RWPE1 (cell line): ENCODE results near the gene BCL2L15.

Experiments used
- CTCF ChIA-PET: fragments of 350-600 bp; sonication (Branson Sonifier 250); formaldehyde crosslinking; extraction: SDS; loops from one replicate; lab custom pipeline; 2021; lab: Yijun Ruan, JAX
- POLR2A ChIA-PET: fragments of 400-600 bp; formaldehyde crosslinking; extraction: SDS; loops from one replicate; lab custom pipeline; 2020; ENCODE audit warnings: antibody characterized with exemption; ENCODE audit not compliant: low non-redundant PET; lab: Yijun Ruan, JAX
- DNase-seq: peaks from one replicate; pipeline ENCODE4 v3.0.0; 2012; ENCODE audit warnings: low spot score
- H3K27ac ChIP-seq: fragments of 450-650 bp; 2 replicates; pipeline ENCODE4 v1.5.1; 2017
- CTCF ChIP-seq: fragments of 450-650 bp; conservative IDR thresholded peaks from 2 replicates; pipeline ENCODE4 v1.5.1; 2017; ENCODE audit warnings: low read depth, mild to moderate bottlenecking

The BCL2L15 gene

GRCh38 chr1:113903501-113904292 lies 16.3 kb upstream of the BCL2L15 start:
- H3K27ac ChIP-seq = peak overlapping the region; percentile 94
- CTCF ChIA-PET = interaction anchor here (0.6 to 2.8 kb wide), 2 partner anchors 26 to 622 kb away, joined by 4 to 16 read pairs; partner anchors contain the start of gene HIPK1
- TF ChIP-seq CTCF = no peak

GRCh38 chr1:113901191-113901590 lies 13.8 kb upstream of the BCL2L15 start:
- TF ChIP-seq CTCF = no peak
- ChIA-PET POLR2A (no interaction called here), CTCF (interaction anchor here (0.6 kb wide), 1 partner anchor 1041 kb away, joined by 3 read pairs; no protein-coding TSS in a partner anchor)
- DNase-seq = no peak
- H3K27ac ChIP-seq = no peak overlapping the region

More at GRCh38 chr1:113903501-113904292, 16.3 kb upstream of the BCL2L15 start:
- POLR2A ChIA-PET = interaction anchor here (2.4 kb wide), 1 partner anchor 27 kb away, joined by 19 read pairs; the partner anchor contains the start of gene HIPK1
- no peak for DNase-seq

GRCh38 chr1:113899111-113899510 lies 11.7 kb upstream of the BCL2L15 start:
- TF ChIP-seq CTCF = no peak
- H3K27ac ChIP-seq = no peak overlapping the region
- CTCF ChIA-PET = no interaction called here
- DNase-seq = no peak
- POLR2A ChIA-PET = no interaction called here

GRCh38 chr1:113898241-113898814 lies 10.9 kb upstream of the BCL2L15 start:
- POLR2A ChIA-PET = no interaction called here
- CTCF ChIA-PET = no interaction called here
- TF ChIP-seq CTCF = no peak
- no peak overlapping the region for H3K27ac ChIP-seq
- DNase-seq = no peak

- CTCF ChIA-PET = interaction anchor here (0.6 kb wide), 1 partner anchor 43 kb away, joined by 3 read pairs; no protein-coding TSS in a partner anchor
- no peak for TF ChIP-seq CTCF
- DNase-seq = no peak
- H3K27ac ChIP-seq = no peak overlapping the region
- POLR2A ChIA-PET = no interaction called here
These were observed 8.6 kb upstream of the BCL2L15 start for GRCh38 chr1:113895961-113896360.

- CTCF ChIA-PET = no interaction called here
- POLR2A ChIA-PET = no interaction called here
- TF ChIP-seq CTCF = no peak
These were observed 7.7 kb upstream of the BCL2L15 start for GRCh38 chr1:113895098-113895497.

More at GRCh38 chr1:113895098-113895497, 7.7 kb upstream of the BCL2L15 start:
- no peak for DNase-seq
- no peak overlapping the region for H3K27ac ChIP-seq
